HL-60 (cell line): ENCODE data around the gene CNTN5.

Experiments
- DNase-seq, 2 experiments: peaks; one replicate each; pipeline ENCODE4 v3.0.0-alpha.2; 2010 to 2020; ENCODE audit warnings: low read depth in 1 of 2, low spot score in 1 of 2
- H3K27ac ChIP-seq: fragments of 250-450 bp; sonication (Bioruptor Pico); replicated peaks from 2 replicates; pipeline ENCODE4 v1.5.1; 2020; ENCODE audit warnings: mild to moderate bottlenecking, moderate library complexity
- H3K27me3 ChIP-seq: fragments of 250-450 bp; sonication (Bioruptor Pico); 2 replicates; pipeline ENCODE4 v1.5.1; 2021; ENCODE audit warnings: mild to moderate bottlenecking, moderate library complexity; ENCODE audit not compliant: insufficient read depth, poor library complexity, severe bottlenecking
- H3K4me3 ChIP-seq: replicated peaks from 2 replicates; pipeline ENCODE4 v1.5.1; 2011; ENCODE audit warnings: mild to moderate bottlenecking, control low read depth, low read length; ENCODE audit not compliant: insufficient read depth
- CTCF ChIP-seq: IDR thresholded peaks from one replicate; pipeline ENCODE4 v1.5.1; 2011; ENCODE audit warnings: low read length, control low read depth, inconsistent platforms; ENCODE audit not compliant: insufficient read depth
- GABPA ChIP-seq: IDR thresholded peaks from 2 replicates; pipeline ENCODE4 v1.6.1; 2012; ENCODE audit warnings: low read depth
- POLR2AphosphoS5 ChIP-seq: IDR thresholded peaks from 2 replicates; pipeline ENCODE4 v1.6.1; 2012; ENCODE audit warnings: low read depth
- REST ChIP-seq: IDR thresholded peaks from 2 replicates; pipeline ENCODE4 v1.6.1; 2012; ENCODE audit warnings: low read depth; ENCODE audit not compliant: insufficient replicate concordance
- SPI1 ChIP-seq: IDR thresholded peaks from 2 replicates; pipeline ENCODE4 v1.6.1; 2012; ENCODE audit warnings: low read depth, mild to moderate bottlenecking, borderline replicate concordance

The CNTN5 gene

GRCh38 chr11:99901175-99901574 lies 880.4 kb downstream of the CNTN5 start:
- Histone ChIP-seq H3K4me3 (no peak overlapping the region), H3K27me3 (no peaks in the 10 kb centered on the region), H3K27ac (no peak overlapping the region)
- TF ChIP-seq GABPA: no peak
- no peak for DNase-seq

GRCh38 chr11:99911116-99911515 lies 890.4 kb downstream of the CNTN5 start:
- H3K4me3 ChIP-seq: no peak overlapping the region
- TF ChIP-seq REST: no peak
- TF ChIP-seq GABPA: no peak
- no peak for DNase-seq
- no peak overlapping the region for H3K27ac ChIP-seq
- no peaks in the 10 kb centered on the region for H3K27me3 ChIP-seq

- TF ChIP-seq SPI1: no peak
- TF ChIP-seq CTCF: no peak
- no peak overlapping the region for H3K4me3 ChIP-seq
- H3K27me3 ChIP-seq: no peaks in the 10 kb centered on the region
- no peak for DNase-seq
- no peak overlapping the region for H3K27ac ChIP-seq
These were observed 895.3 kb downstream of the CNTN5 start for GRCh38 chr11:99916078-99916477.

GRCh38 chr11:99918761-99919160 lies 898.0 kb downstream of the CNTN5 start:
- no peaks in the 10 kb centered on the region for H3K27me3 ChIP-seq
- DNase-seq: no peak
- H3K4me3 ChIP-seq: no peak overlapping the region
- no peak for TF ChIP-seq SPI1
- TF ChIP-seq REST: no peak
- no peak for TF ChIP-seq GABPA
- TF ChIP-seq CTCF: no peak
- TF ChIP-seq POLR2AphosphoS5: no peak
- H3K27ac ChIP-seq: no peak overlapping the region

- H3K27ac ChIP-seq: no peak overlapping the region
- TF ChIP-seq CTCF (no peak), GABPA (no peak), POLR2AphosphoS5 (no peak), SPI1 (no peak), REST (no peak)
- DNase-seq: no peak
- H3K27me3 ChIP-seq: no peaks in the 10 kb centered on the region
- no peak overlapping the region for H3K4me3 ChIP-seq
These were observed 900.2 kb downstream of the CNTN5 start for GRCh38 chr11:99920956-99921355.
